ENCODE measurements around the gene PACS2. TPM values are rescaled to one million over a fixed set of nuclear protein-coding genes. Genes with fewer than 3 reads are reported as not detected.

Gene PACS2
- total and polyA plus RNA-seq, 2 of the 8 experiments (the other 6 are each of a cell fraction or from before 2014, with no cell fraction given), result 38.0 to 62.8 TPM

GRCh38 chr14:105290621-105291346 is 23.8 kb upstream of the PACS2 start (continued):
- TF ChIP-seq BACH1 (IDR thresholded peaks at IDR 0.05; ENCODE audit: low read length), result no peak
- no peak for TF ChIP-seq NRF1 (IDR thresholded peaks at IDR 0.05; ENCODE audit: low read depth, low read length)
- no peak for TF ChIP-seq CHD7 (IDR thresholded peaks at IDR 0.05; ENCODE audit: insufficient replicate concordance, low read length)
- no peak for TF ChIP-seq CEBPB (IDR thresholded peaks at IDR 0.05; ENCODE audit: low read depth, low read length)
- TF ChIP-seq RAD21 (IDR thresholded peaks at IDR 0.05 in 1 of 2, conservative IDR thresholded peaks at IDR 0.05 in 1 of 2; ENCODE audit: low read depth in 2 of 2, low read length in 2 of 2), result peak; percentile 41 to 53

All from H1 (cell line).